SK-N-SH (cell line): Measurements from ENCODE around the gene GOPC. TPM values are rescaled to one million over a fixed set of nuclear protein-coding genes. Genes with fewer than 3 reads are reported as not detected.
"Not testable (repeated sequence)": the region's sequence is repeated elsewhere in the genome, so short reads cannot be mapped to it uniquely, and the experiment has no call there.

ENCODE experiments used
- CTCF ChIA-PET: fragments of 300-600, 350-600 bp; formaldehyde crosslinking; extraction: SDS; loops from one replicate; lab custom pipeline; 2021; lab: Yijun Ruan, JAX
- POLR2A ChIA-PET: fragments of 350-600 bp; sonication (Branson Sonifier 250); formaldehyde crosslinking; extraction: SDS; loops from one replicate; lab custom pipeline; 2020; ENCODE audit warnings: antibody characterized with exemption, inconsistent platforms; lab: Yijun Ruan, JAX
- DNase-seq: peaks from one replicate; pipeline ENCODE4 v3.0.0; 2012
- H2AFZ ChIP-seq: fragments of 200-600 bp; sonication (generic); 2 replicates; pipeline ENCODE4 v1.8.1; 2016; ENCODE audit warnings: antibody characterized with exemption, mild to moderate bottlenecking, low read depth
- H3F3A ChIP-seq: fragments of 200-600 bp; sonication (generic); replicated peaks from 2 replicates; pipeline ENCODE3; 2016; ENCODE audit warnings: antibody characterized with exemption, mild to moderate bottlenecking; ENCODE audit not compliant: insufficient read depth
- H3K27ac ChIP-seq, 2 experiments: fragments of 200-500 bp in 1 of 2; fragments of 200-600 bp in 1 of 2; sonication (Bioruptor generic) in 1 of 2; sonication (generic), shearing (Covaris generic) in 1 of 2; 2 replicates each; pipeline versions ENCODE4 v1.5.1 to v1.6.1; 2014 to 2016; ENCODE audit warnings: low read depth in 2 of 2, inconsistent platforms in 1 of 2, low read length in 1 of 2, mild to moderate bottlenecking in 1 of 2, mixed read lengths in 1 of 2
- H3K27me3 ChIP-seq: fragments of 200-600 bp; sonication (generic), shearing (Covaris generic); 2 replicates; pipeline ENCODE4 v1.6.1; 2016; ENCODE audit warnings: mixed run types; ENCODE audit not compliant: insufficient read depth
- H3K36me3 ChIP-seq, 2 experiments: fragments of 200-500 bp in 1 of 2; fragments of 200-600 bp in 1 of 2; sonication (Bioruptor generic) in 1 of 2; sonication (generic) in 1 of 2; replicated peaks in 1 of 2; 2 replicates each; pipeline versions ENCODE3 to v1.5.1; 2014 to 2016; ENCODE audit warnings: low read length in 1 of 2, mild to moderate bottlenecking in 1 of 2; ENCODE audit not compliant: insufficient read depth in 2 of 2, control insufficient read depth in 1 of 2
- H3K4me1 ChIP-seq, 2 experiments: fragments of 200-500 bp in 1 of 2; fragments of 200-600 bp in 1 of 2; sonication (Bioruptor generic) in 1 of 2; sonication (generic), shearing (Covaris generic) in 1 of 2; 2 replicates each; pipeline versions ENCODE4 v1.5.1 to v1.6.1; 2014 to 2016; ENCODE audit warnings: low read depth in 1 of 2, low read length in 1 of 2, mixed run types in 1 of 2; ENCODE audit not compliant: insufficient read depth in 2 of 2, control insufficient read depth in 1 of 2
- H3K4me2 ChIP-seq: fragments of 200-600 bp; sonication (generic), shearing (Covaris generic); 2 replicates; pipeline ENCODE4 v1.6.1; 2017; ENCODE audit warnings: mixed run types
- H3K4me3 ChIP-seq, 2 experiments: fragments of 200-500 bp in 1 of 2; fragments of 200-600 bp in 1 of 2; sonication (Bioruptor generic) in 1 of 2; sonication (generic), shearing (Covaris generic) in 1 of 2; 2 replicates each; pipeline versions ENCODE4 v1.5.1 to v1.8.1; 2014 to 2016; ENCODE audit warnings: low read depth in 2 of 2, inconsistent platforms in 1 of 2, low read length in 1 of 2, mild to moderate bottlenecking in 1 of 2, mixed read lengths in 1 of 2, moderate library complexity in 1 of 2
- H3K79me2 ChIP-seq: fragments of 200-600 bp; sonication (generic); 2 replicates; pipeline ENCODE4 v1.8.1; 2017; ENCODE audit warnings: mild to moderate bottlenecking; ENCODE audit not compliant: insufficient read depth
- H3K9ac ChIP-seq: fragments of 200-600 bp; sonication (generic); 2 replicates; pipeline ENCODE4 v1.6.1; 2017; ENCODE audit warnings: mixed run types
- H3K9me2 ChIP-seq: fragments of 200-600 bp; sonication (generic); 2 replicates; pipeline ENCODE4 v1.6.1; 2017; ENCODE audit warnings: mixed run types
- H3K9me3 ChIP-seq: fragments of 200-600 bp; sonication (generic); 2 replicates; pipeline ENCODE4 v1.6.1; 2017; ENCODE audit warnings: mixed run types, mild to moderate bottlenecking, moderate library complexity
- H4K20me1 ChIP-seq: fragments of 200-600 bp; sonication (generic); 2 replicates; pipeline ENCODE4 v1.6.1; 2017; ENCODE audit warnings: mild to moderate bottlenecking, mixed run types; ENCODE audit not compliant: insufficient read depth
- CHD2 ChIP-seq: fragments of 150-350 bp; IDR thresholded peaks from 2 replicates; pipeline ENCODE4 v1.6.1; 2018; ENCODE audit warnings: low read length; ENCODE audit not compliant: partially characterized antibody
- FOSL2 ChIP-seq: IDR thresholded peaks from 2 replicates; pipeline ENCODE4 v1.4.0; 2012; ENCODE audit warnings: low read depth, mild to moderate bottlenecking, moderate library complexity, borderline replicate concordance
- FOXM1 ChIP-seq: IDR thresholded peaks from 2 replicates; pipeline ENCODE4 v1.4.0; 2012; ENCODE audit warnings: low read depth, mild to moderate bottlenecking
- IRF3 ChIP-seq: fragments of 150-350 bp; IDR thresholded peaks from 2 replicates; pipeline ENCODE4 v1.6.1; 2016; ENCODE audit warnings: mild to moderate bottlenecking, low read depth, low read length
- JUND ChIP-seq: IDR thresholded peaks from 2 replicates; pipeline ENCODE4 v1.4.0; 2012
- MXI1 ChIP-seq: IDR thresholded peaks from 2 replicates; pipeline ENCODE4 v1.6.1; 2012; ENCODE audit warnings: mild to moderate bottlenecking, low read depth, low read length, improper control_type of control experiment
- RCOR1 ChIP-seq: fragments of 150-350 bp; IDR thresholded peaks from 2 replicates; pipeline ENCODE4 v1.6.1; 2017; ENCODE audit warnings: antibody characterized with exemption, low read length
- REST ChIP-seq: IDR thresholded peaks from 2 replicates; pipeline ENCODE4 v1.6.1; 2012; ENCODE audit warnings: mild to moderate bottlenecking, low read depth, low read length, moderate library complexity
- RFX5 ChIP-seq: IDR thresholded peaks from 2 replicates; pipeline ENCODE4 v1.6.1; 2012; ENCODE audit warnings: mild to moderate bottlenecking, improper control_type of control experiment, low read length
- RXRA ChIP-seq: IDR thresholded peaks from 2 replicates; pipeline ENCODE4 v1.4.0; 2012; ENCODE audit warnings: low read depth, mild to moderate bottlenecking, borderline replicate concordance
- SIN3A ChIP-seq: IDR thresholded peaks from 2 replicates; pipeline ENCODE4 v1.6.1; 2012; ENCODE audit warnings: low read depth, mild to moderate bottlenecking, low read length, moderate library complexity, borderline replicate concordance
- SMC3 ChIP-seq: IDR thresholded peaks from 2 replicates; pipeline ENCODE4 v1.6.1; 2012; ENCODE audit warnings: low read depth, low read length, improper control_type of control experiment
- TAF1 ChIP-seq: IDR thresholded peaks from 2 replicates; pipeline ENCODE4 v1.6.1; 2012; ENCODE audit warnings: low read depth, mild to moderate bottlenecking, low read length, moderate library complexity, borderline replicate concordance
- WGBS: methylation state at CpG from one replicate; pipeline ENCODE4 v1.1.6; 2017; ENCODE audit warnings: low lambda C conversion rate; 5-methylcytosine and 5-hydroxymethylcytosine counted together
- polyA plus RNA-seq, 3 experiments: library from polyadenylated mRNA; depleted of rRNA; stranded (reverse); fragments of >200 nt; gene quantifications; 2 replicates each; pipeline ENCODE4 v1.2.3, GENCODE V29; 2012
- TF ChIP-seq, protein P1 (sequence below): fragments of 150-350 bp; IDR thresholded peaks from 2 replicates; pipeline ENCODE4 v1.6.1; 2017; ENCODE audit warnings: antibody characterized with exemption, low read length, low read depth, borderline replicate concordance
- TF ChIP-seq, protein P2 (sequence below): IDR thresholded peaks from 2 replicates; pipeline ENCODE4; 2012
- TF ChIP-seq, protein P3 (sequence below): fragments of 200-600 bp; sonication (generic); IDR thresholded peaks from 2 replicates; pipeline ENCODE4 v1.6.1; 2017; ENCODE audit warnings: antibody characterized with exemption, mild to moderate bottlenecking, moderate library complexity

Gene GOPC
- polyA plus RNA-seq, 1 of the 3 experiments (the other 2 are of a cell fraction): 20.8 TPM

- Histone ChIP-seq H4K20me1 (no peaks in the 10 kb centered on the region), H3K4me3 (no peak overlapping the region), H3K79me2 (peaks cover 98% of the 10 kb centered on the region), H3K36me3 (peaks cover 6 to 44% of the 10 kb centered on the region in 2 experiments), H3K9me2 (no peaks in the 10 kb centered on the region), H3K4me2 (no peak overlapping the region), H3K27ac (peak overlapping the region in 1 of 2 experiments; percentile 23; a peak in 2 of 4 replicates), H3F3A (peaks cover 26% of the 10 kb centered on the region), H3K9me3 (no peaks in the 10 kb centered on the region), H2AFZ (no peak overlapping the region; the same call in 1 of the 2 replicates), H3K4me1 (peaks cover 0 to 20% of the 10 kb centered on the region in 2 experiments; a peak in 3 of 4 replicates), H3K9ac (no peak overlapping the region), H3K27me3 (no peaks in the 10 kb centered on the region)
- TF ChIP-seq CHD2 (no peak), REST (no peak), TAF1 (no peak), IRF3 (no peak), FOXM1 (no peak), SMC3 (no peak), MXI1 (no peak), RCOR1 (no peak), SIN3A (no peak), RFX5 (no peak), RXRA (no peak), JUND (no peak), FOSL2 (no peak)
- TF ChIP-seq, protein P1, sequence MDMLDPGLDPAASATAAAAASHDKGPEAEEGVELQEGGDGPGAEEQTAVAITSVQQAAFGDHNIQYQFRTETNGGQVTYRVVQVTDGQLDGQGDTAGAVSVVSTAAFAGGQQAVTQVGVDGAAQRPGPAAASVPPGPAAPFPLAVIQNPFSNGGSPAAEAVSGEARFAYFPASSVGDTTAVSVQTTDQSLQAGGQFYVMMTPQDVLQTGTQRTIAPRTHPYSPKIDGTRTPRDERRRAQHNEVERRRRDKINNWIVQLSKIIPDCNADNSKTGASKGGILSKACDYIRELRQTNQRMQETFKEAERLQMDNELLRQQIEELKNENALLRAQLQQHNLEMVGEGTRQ: no peak
- TF ChIP-seq, protein P2, sequence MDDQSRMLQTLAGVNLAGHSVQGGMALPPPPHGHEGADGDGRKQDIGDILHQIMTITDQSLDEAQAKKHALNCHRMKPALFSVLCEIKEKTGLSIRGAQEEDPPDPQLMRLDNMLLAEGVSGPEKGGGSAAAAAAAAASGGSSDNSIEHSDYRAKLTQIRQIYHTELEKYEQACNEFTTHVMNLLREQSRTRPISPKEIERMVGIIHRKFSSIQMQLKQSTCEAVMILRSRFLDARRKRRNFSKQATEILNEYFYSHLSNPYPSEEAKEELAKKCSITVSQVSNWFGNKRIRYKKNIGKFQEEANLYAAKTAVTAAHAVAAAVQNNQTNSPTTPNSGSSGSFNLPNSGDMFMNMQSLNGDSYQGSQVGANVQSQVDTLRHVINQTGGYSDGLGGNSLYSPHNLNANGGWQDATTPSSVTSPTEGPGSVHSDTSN: no peak
- TF ChIP-seq, protein P3, sequence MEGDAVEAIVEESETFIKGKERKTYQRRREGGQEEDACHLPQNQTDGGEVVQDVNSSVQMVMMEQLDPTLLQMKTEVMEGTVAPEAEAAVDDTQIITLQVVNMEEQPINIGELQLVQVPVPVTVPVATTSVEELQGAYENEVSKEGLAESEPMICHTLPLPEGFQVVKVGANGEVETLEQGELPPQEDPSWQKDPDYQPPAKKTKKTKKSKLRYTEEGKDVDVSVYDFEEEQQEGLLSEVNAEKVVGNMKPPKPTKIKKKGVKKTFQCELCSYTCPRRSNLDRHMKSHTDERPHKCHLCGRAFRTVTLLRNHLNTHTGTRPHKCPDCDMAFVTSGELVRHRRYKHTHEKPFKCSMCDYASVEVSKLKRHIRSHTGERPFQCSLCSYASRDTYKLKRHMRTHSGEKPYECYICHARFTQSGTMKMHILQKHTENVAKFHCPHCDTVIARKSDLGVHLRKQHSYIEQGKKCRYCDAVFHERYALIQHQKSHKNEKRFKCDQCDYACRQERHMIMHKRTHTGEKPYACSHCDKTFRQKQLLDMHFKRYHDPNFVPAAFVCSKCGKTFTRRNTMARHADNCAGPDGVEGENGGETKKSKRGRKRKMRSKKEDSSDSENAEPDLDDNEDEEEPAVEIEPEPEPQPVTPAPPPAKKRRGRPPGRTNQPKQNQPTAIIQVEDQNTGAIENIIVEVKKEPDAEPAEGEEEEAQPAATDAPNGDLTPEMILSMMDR: no peak
- 71% methylated on average over 6 of the region's 6 CpGs for WGBS
- ChIA-PET CTCF (no interaction called here), POLR2A (no interaction called here)
- DNase-seq: no peak
These were observed 83.4 kb downstream of the GOPC start for GRCh38 chr6:117518870-117519269.

DNA sequence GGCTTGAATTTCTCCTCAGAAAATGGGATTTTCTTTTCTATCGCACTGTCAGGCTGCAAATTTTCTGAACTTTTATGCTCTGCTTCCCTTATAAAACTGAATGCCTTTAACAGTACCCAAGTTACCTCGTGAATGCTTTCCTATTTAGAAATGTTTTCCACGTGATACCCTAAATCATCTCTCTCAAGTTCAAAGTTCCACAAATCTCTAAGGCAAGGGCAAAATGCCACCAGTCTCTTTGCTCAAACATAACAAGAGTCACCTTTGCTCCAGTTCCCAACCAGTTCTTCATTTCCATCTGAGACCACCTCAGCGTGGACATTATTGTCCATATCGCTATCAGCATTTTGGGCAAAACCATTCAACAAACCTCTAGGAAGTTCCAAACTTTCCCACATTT lies 84.3 kb downstream of the GOPC start:
- H2AFZ ChIP-seq, H3K27me3 ChIP-seq, POLR2A ChIA-PET, H3K4me3 ChIP-seq, H3K9me3 ChIP-seq, H3K4me2 ChIP-seq, H3K9ac ChIP-seq, CTCF ChIA-PET, DNase-seq, H4K20me1 ChIP-seq, H3K9me2 ChIP-seq: not testable (repeated sequence)
- WGBS: 69% methylated on average over 5 of the region's 5 CpGs
- Histone ChIP-seq H3K4me1 (peaks cover 0 to 29% of the 10 kb centered on the region in 2 experiments; a peak in 3 of 4 replicates), H3K27ac (peak overlapping the region in 1 of 2 experiments; percentile 23; a peak in 1 of 4 replicates), H3K79me2 (peaks cover 98% of the 10 kb centered on the region), H3K36me3 (peaks cover 6 to 36% of the 10 kb centered on the region in 2 experiments), H3F3A (peaks cover 26% of the 10 kb centered on the region)
